8988T (cell line): Measurements from ENCODE around the gene BTNL3.

Experiments
- DNase-seq: peaks from one replicate; pipeline ENCODE4 v3.0.0; 2011

BTNL3 gene

DNA sequence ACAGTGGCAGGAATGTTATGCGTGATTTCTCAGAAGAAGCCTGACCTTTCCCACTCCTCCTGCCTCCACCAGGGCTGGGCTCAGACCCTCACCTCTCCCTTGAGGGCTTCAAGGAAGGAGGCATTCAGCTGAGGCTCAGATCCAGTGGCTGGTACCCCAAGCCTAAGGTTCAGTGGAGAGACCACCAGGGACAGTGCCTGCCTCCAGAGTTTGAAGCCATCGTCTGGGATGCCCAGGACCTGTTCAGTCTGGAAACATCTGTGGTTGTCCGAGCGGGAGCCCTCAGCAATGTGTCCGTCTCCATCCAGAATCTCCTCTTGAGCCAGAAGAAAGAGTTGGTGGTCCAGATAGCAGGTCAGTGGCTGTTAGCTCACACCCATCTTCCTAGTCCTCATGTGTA is 61.4 kb downstream of the BTNL3 start:
- no peak for DNase-seq

DNA sequence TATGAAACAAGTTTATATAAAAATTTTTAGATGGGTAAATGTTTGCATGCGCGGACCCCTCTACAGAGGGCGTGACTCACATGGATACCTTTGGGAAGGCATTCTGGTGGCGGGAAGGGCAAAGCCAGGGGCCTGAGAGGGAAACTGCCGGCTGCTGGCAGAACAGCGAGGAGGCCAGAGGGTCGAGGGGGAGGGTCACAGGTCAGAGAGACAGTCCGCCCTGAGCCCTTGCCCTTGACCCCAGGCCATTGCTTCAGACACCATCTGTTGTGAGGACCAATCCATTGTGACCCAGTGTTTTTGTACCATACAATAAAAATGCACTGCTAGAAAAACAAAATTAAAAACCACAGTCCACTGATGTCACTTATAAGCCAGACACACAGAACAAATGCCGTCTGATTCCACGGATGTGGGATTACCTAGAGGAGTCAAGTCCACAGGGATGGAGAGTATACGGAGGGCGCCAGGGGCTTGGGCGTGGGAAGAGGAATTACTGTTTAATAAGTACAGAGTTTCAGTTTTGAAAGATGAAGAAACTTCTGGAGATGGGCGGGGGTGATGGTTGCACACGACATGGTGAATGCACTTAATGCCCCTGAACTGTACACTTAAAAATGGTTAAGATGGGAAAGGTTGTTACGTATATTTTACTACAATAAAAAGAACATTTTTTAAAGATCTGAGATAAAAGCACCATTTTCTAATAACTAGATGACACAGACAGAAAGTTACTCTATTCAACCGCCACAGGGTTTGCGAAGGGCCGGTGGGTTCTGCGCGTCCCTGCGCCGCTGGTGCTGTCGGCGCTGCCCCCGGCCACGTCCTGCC is 63.4 kb downstream of the BTNL3 start:
- no peak for DNase-seq

DNA sequence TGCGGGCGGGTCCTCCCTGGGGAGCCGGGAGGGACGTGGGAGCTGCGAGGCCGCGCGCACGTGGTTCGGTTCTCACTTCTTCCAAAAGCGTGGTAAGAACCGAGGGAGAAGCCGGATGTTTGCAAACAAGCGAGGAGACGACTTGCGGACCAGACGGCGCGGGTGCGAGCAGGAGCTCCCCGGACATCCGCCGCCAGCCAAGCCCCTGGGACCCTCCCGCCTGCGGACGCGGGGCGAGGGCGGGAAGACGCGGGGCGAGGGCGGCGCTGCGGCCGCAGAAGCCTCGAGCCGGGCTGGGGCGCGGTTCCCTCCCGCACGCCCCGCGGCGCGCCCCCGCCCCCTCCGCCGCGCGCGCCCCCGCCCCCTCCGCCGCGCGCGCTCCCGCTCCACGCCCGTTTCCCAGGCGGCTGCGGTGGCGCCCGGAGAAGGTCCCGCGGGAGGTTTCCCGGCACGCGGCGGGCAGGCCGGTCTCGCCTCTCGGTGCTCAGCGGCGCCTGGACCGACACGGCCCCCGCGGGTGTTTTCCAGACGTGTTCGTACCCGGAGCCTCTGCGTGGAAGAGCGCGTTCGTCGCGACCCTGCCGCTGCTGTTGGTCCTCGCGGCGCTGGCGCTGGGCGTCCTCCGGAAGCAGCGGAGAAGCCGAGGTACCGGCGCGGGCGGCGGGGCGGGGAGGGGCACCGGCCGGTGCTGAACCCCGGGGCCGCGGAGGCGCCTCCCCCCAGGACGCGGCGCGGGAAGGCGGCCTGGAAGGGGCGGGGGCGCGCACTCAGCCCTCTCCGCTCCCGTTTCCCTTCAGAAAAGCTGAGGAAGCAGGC is 64.2 kb downstream of the BTNL3 start:
- DNase-seq, result peak; percentile 79

DNA sequence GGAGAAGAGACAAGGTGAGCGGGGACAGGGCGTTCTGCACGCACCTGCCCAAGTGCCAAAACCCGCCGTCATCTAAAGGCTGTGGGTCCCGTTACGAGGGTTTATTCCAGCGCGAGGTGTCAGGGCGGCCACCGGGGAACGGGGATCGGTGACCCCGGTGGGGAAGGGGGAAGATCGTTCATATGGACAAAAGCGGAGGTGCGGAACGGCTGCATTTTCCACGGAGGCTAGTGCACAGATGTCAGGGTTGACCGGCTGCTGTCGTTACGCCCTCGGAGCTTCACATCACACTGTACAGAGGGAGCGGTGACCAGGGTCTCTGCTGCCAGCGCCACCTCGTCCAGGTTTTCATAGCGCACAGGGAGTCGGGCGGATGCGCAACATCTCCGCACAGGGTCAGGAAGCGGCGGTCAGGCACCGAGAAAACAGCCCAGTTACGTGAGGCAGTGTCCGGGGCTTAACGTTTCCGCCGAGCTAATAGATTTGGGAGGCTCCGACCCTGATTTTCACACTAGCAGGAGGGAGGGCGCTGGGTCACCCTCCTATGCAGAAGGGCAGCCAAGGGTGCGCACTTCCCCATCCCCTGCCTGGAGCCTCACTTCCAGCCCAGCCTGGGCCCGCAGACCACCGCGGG is 65.0 kb downstream of the BTNL3 start:
- no peak for DNase-seq

DNA sequence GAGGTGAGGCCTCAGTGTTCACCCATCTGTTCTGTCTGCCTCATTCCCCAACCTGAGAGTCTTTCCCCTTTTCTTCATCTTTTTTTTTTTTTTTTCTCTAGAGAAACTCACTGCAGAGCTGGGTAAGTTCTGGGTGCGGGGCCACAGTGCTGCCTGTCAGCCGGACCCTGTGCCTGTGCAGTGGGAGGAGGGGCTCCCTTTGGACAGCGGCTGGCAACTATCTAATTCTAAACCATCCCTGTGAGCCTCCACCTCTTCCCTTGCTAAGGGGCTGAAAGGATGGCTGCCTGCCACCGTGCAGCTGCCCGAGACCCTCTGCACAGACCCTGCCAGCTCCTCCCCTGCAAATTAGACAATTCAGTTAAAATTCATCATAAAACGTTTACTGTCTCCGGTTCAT is 65.5 kb downstream of the BTNL3 start:
- no peak for DNase-seq

DNA sequence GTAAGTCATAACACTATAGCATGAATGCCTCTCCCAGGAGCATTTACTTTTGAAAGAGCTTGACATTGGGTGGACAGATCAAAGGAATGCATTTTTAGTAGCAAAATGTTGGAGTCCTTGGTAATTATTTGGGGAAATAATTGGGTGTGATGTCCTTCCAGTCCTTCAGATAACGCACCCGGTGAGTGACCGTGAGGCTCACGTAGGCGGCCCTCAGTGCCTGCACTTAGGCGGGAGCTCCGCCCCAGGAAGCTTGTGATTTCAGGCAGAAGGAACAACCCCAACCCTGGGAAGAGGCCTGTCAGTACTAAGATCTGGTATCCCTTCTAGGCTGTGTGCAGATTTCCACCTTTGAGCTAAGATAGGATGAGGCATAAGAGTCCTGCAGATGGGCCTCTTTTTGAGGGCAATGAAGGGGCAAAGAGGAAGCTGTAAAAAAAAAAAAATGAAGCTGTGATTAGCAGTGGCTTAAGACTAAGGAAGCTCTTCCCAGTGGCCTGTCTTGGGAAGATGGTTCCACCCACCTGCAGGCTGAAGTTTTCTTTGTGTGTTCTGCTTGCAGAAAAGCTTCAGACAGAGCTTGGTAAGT is 66.3 kb downstream of the BTNL3 start:
- DNase-seq, result no peak
